Measurements from ENCODE around the gene TBX10. TPM values are rescaled to one million over a fixed set of nuclear protein-coding genes. Genes with fewer than 3 reads are reported as not detected.
A peak's percentile ranks its signal among the peaks of the same experiment; 100 is the strongest.
"Not testable (repeated sequence)": the region's sequence is repeated elsewhere in the genome, so short reads cannot be mapped to it uniquely, and the experiment has no call there.

The TBX10 gene
- total and polyA plus RNA-seq, 7 experiments from 2014 or later, result not detected

- Histone ChIP-seq H3K36me3 (ENCODE audit: control insufficient read depth in 2 of 3, insufficient read depth in 3 of 3, low read length in 3 of 3) (peaks cover 0 to 20% (median 5%) of the 10 kb centered on the region in 3 experiments), H3K27ac (ENCODE audit: low read depth, low read length) (no peak overlapping the region), H3K9me3 (ENCODE audit: control insufficient read depth in 2 of 3, low read length in 3 of 3) (no peaks in the 10 kb centered on the region), H3K4me3 (ENCODE audit: low read length) (no peak overlapping the region), H3K4me1 (ENCODE audit: control insufficient read depth in 2 of 2, insufficient read depth in 2 of 2, low read length in 2 of 2) (peaks cover 8 to 19% of the 10 kb centered on the region in 2 donors), H3K27me3 (ENCODE audit: control insufficient read depth in 2 of 2, insufficient read depth in 2 of 2, low read length in 2 of 2) (no peaks in the 10 kb centered on the region)
- no peak for DNase-seq
- Mint-ChIP-seq H3K4me1 (peaks cover 0 to 36% (median 14%) of the 10 kb centered on the region in 7 donors), H3K27ac (peak overlapping the region in 4 of 9 donors; percentile 47 to 91 (median 64)), H3K4me3 (peak overlapping the region in 5 of 10 donors; percentile 2 to 63 (median 32)), H3K36me3 (peaks cover 0 to 14% (median 3%) of the 10 kb centered on the region in 5 donors), H3K9me3 (no peaks in the 10 kb centered on the region), H3K27me3 (peaks cover 5 to 33% (median 23%) of the 10 kb centered on the region in 5 donors)
- CTCF ChIA-PET, result no interaction called here
- ATAC-seq, result no peak
- intact Hi-C loops (cut with micrococcal nuclease), result no loop called here
- POLR2A ChIA-PET, result interaction anchor here (0.8 to 1.4 kb wide), 3 partner anchors 9 to 252 kb away, joined by 3 to 6 read pairs (median 3); partner anchors contain the start of gene POLD4
Measured at GRCh38 chr11:67604815-67605214, 34.7 kb downstream of the TBX10 start.

GRCh38 chr11:67604119-67604518, 35.4 kb downstream of the TBX10 start:
- H3K36me3 Mint-ChIP-seq; CTCF ChIA-PET; H3K9me3 Mint-ChIP-seq; DNase-seq; H3K27ac ChIP-seq (ENCODE audit: low read depth, low read length); H3K9me3 ChIP-seq (ENCODE audit: control insufficient read depth in 2 of 3, low read length in 3 of 3); intact Hi-C loops (cut with micrococcal nuclease); H3K4me3 ChIP-seq (ENCODE audit: low read length); H3K27me3 ChIP-seq (ENCODE audit: control insufficient read depth in 2 of 2, insufficient read depth in 2 of 2, low read length in 2 of 2); ATAC-seq: not testable (repeated sequence)
- H3K27ac Mint-ChIP-seq, result peak overlapping the region in 1 of 9 donors; percentile 54
- POLR2A ChIA-PET, result interaction anchor here (0.8 kb wide), 2 partner anchors 10 to 251 kb away, joined by 3 read pairs; partner anchors contain the start of gene POLD4
- H3K4me1 Mint-ChIP-seq, result peaks cover 0 to 33% (median 14%) of the 10 kb centered on the region in 7 donors
- H3K4me3 Mint-ChIP-seq, result peak overlapping the region in 4 of 10 donors; percentile 13 to 63 (median 37)
- H3K36me3 ChIP-seq (ENCODE audit: control insufficient read depth in 2 of 3, insufficient read depth in 3 of 3, low read length in 3 of 3), result peaks cover 0 to 13% (median under 1%) of the 10 kb centered on the region in 3 experiments
- H3K4me1 ChIP-seq (ENCODE audit: control insufficient read depth in 2 of 2, insufficient read depth in 2 of 2, low read length in 2 of 2), result peaks cover 8 to 19% of the 10 kb centered on the region in 2 donors
- H3K27me3 Mint-ChIP-seq, result peaks cover 5 to 39% (median 23%) of the 10 kb centered on the region in 5 donors

GRCh38 chr11:67601098-67601497, 38.5 kb downstream of the TBX10 start:
- peaks cover 0 to 15% (median 10%) of the 10 kb centered on the region in 7 donors for H3K4me1 Mint-ChIP-seq
- ChIA-PET CTCF (no interaction called here), POLR2A (interaction anchor here (0.7 kb wide), 1 partner anchor 150 kb away, joined by 3 read pairs; no protein-coding TSS in a partner anchor)
- no peaks in the 10 kb centered on the region for H3K9me3 ChIP-seq (ENCODE audit: control insufficient read depth in 2 of 3, low read length in 3 of 3)
- intact Hi-C loops (cut with micrococcal nuclease), result no loop called here
- ATAC-seq (no peak), DNase-seq (no peak)
- H3K27me3 Mint-ChIP-seq, result peaks cover 5 to 50% (median 23%) of the 10 kb centered on the region in 5 donors
- H3K27ac Mint-ChIP-seq, result no peak overlapping the region
- no peaks in the 10 kb centered on the region for H3K27me3 ChIP-seq (ENCODE audit: control insufficient read depth in 2 of 2, insufficient read depth in 2 of 2, low read length in 2 of 2)
- H3K36me3 Mint-ChIP-seq, result no peaks in the 10 kb centered on the region
- H3K4me3 Mint-ChIP-seq, result no peak overlapping the region
- no peak overlapping the region for H3K4me3 ChIP-seq (ENCODE audit: low read length)
- H3K36me3 ChIP-seq (ENCODE audit: control insufficient read depth in 2 of 3, insufficient read depth in 3 of 3, low read length in 3 of 3), result no peaks in the 10 kb centered on the region
- no peak overlapping the region for H3K27ac ChIP-seq (ENCODE audit: low read depth, low read length)
- peaks cover 0 to 1% of the 10 kb centered on the region in 2 donors for H3K4me1 ChIP-seq (ENCODE audit: control insufficient read depth in 2 of 2, insufficient read depth in 2 of 2, low read length in 2 of 2)
- H3K9me3 Mint-ChIP-seq, result peaks cover 0 to 5% (median 0%) of the 10 kb centered on the region in 11 donors

- DNase-seq, result no peak
- peaks cover 5 to 50% (median 23%) of the 10 kb centered on the region in 5 donors for H3K27me3 Mint-ChIP-seq
- no peaks in the 10 kb centered on the region for H3K9me3 ChIP-seq (ENCODE audit: control insufficient read depth in 2 of 3, low read length in 3 of 3)
- H3K36me3 ChIP-seq (ENCODE audit: control insufficient read depth in 2 of 3, insufficient read depth in 3 of 3, low read length in 3 of 3), result no peaks in the 10 kb centered on the region
- H3K27ac ChIP-seq (ENCODE audit: low read depth, low read length), result no peak overlapping the region
- ChIA-PET POLR2A (interaction anchor here (0.6 kb wide), 1 partner anchor 418 kb away, joined by 4 read pairs; no protein-coding TSS in a partner anchor), CTCF (no interaction called here)
- H3K9me3 Mint-ChIP-seq, result peaks cover 0 to 5% (median 0%) of the 10 kb centered on the region in 11 donors
- no peak for ATAC-seq
- H3K27ac Mint-ChIP-seq, result peak overlapping the region in 1 of 9 donors; percentile 10
- H3K4me3 ChIP-seq (ENCODE audit: low read length), result no peak overlapping the region
- no peaks in the 10 kb centered on the region for H3K27me3 ChIP-seq (ENCODE audit: control insufficient read depth in 2 of 2, insufficient read depth in 2 of 2, low read length in 2 of 2)
- no peaks in the 10 kb centered on the region for H3K36me3 Mint-ChIP-seq
- H3K4me1 ChIP-seq (ENCODE audit: control insufficient read depth in 2 of 2, insufficient read depth in 2 of 2, low read length in 2 of 2), result no peaks in the 10 kb centered on the region
- intact Hi-C loops (cut with micrococcal nuclease), result no loop called here
- H3K4me3 Mint-ChIP-seq, result no peak overlapping the region
- peaks cover 0 to 11% (median 5%) of the 10 kb centered on the region in 7 donors for H3K4me1 Mint-ChIP-seq
Measured at GRCh38 chr11:67600324-67601029, 39.1 kb downstream of the TBX10 start.

- Mint-ChIP-seq H3K4me3 (no peak overlapping the region), H3K27ac (no peak overlapping the region), H3K27me3 (peaks cover 5 to 47% (median 23%) of the 10 kb centered on the region in 5 donors)
Measured at GRCh38 chr11:67599149-67599548, 40.4 kb downstream of the TBX10 start.

GRCh38 chr11:67597963-67598362, 41.6 kb downstream of the TBX10 start:
- H3K9me3 Mint-ChIP-seq; ATAC-seq; H3K27ac ChIP-seq (ENCODE audit: low read depth, low read length); H3K27ac Mint-ChIP-seq; DNase-seq; H3K4me1 ChIP-seq (ENCODE audit: control insufficient read depth in 2 of 2, insufficient read depth in 2 of 2, low read length in 2 of 2); H3K4me3 ChIP-seq (ENCODE audit: low read length); H3K36me3 ChIP-seq (ENCODE audit: control insufficient read depth in 2 of 3, insufficient read depth in 3 of 3, low read length in 3 of 3); H3K36me3 Mint-ChIP-seq; intact Hi-C loops (cut with micrococcal nuclease); H3K9me3 ChIP-seq (ENCODE audit: control insufficient read depth in 2 of 3, low read length in 3 of 3); CTCF ChIA-PET; H3K4me3 Mint-ChIP-seq; POLR2A ChIA-PET; H3K27me3 ChIP-seq (ENCODE audit: control insufficient read depth in 2 of 2, insufficient read depth in 2 of 2, low read length in 2 of 2): not testable (repeated sequence)
- H3K4me1 Mint-ChIP-seq, result peaks cover 0 to 11% (median 0%) of the 10 kb centered on the region in 7 donors
- H3K27me3 Mint-ChIP-seq, result peaks cover 5 to 46% (median 21%) of the 10 kb centered on the region in 5 donors

More at GRCh38 chr11:67599149-67599548, 40.4 kb downstream of the TBX10 start:
- intact Hi-C loops (cut with micrococcal nuclease), result no loop called here
- no peak overlapping the region for H3K27ac ChIP-seq (ENCODE audit: low read depth, low read length)
- no peaks in the 10 kb centered on the region for H3K36me3 Mint-ChIP-seq
- H3K4me3 ChIP-seq (ENCODE audit: low read length), result no peak overlapping the region
- DNase-seq (no peak), ATAC-seq (no peak)
- peaks cover 0 to 11% (median 0%) of the 10 kb centered on the region in 7 donors for H3K4me1 Mint-ChIP-seq
- no peaks in the 10 kb centered on the region for H3K4me1 ChIP-seq (ENCODE audit: control insufficient read depth in 2 of 2, insufficient read depth in 2 of 2, low read length in 2 of 2)
- no peaks in the 10 kb centered on the region for H3K27me3 ChIP-seq (ENCODE audit: control insufficient read depth in 2 of 2, insufficient read depth in 2 of 2, low read length in 2 of 2)
- H3K9me3 Mint-ChIP-seq, result peaks cover 0 to 5% (median 0%) of the 10 kb centered on the region in 11 donors
- no peaks in the 10 kb centered on the region for H3K36me3 ChIP-seq (ENCODE audit: control insufficient read depth in 2 of 3, insufficient read depth in 3 of 3, low read length in 3 of 3)
- POLR2A ChIA-PET, result no interaction called here
- CTCF ChIA-PET, result interaction anchor here (0.6 kb wide), 1 partner anchor 167 kb away, joined by 3 read pairs; no protein-coding TSS in a partner anchor
- no peaks in the 10 kb centered on the region for H3K9me3 ChIP-seq (ENCODE audit: control insufficient read depth in 2 of 3, low read length in 3 of 3)
